SK-N-SH (cell line): ENCODE measurements around the gene GOLM1.

Source experiments
- EZH2phosphoT487 ChIP-seq: fragments of 200-600 bp; sonication (generic); IDR thresholded peaks from 2 replicates; pipeline ENCODE4 v1.6.1; 2017; ENCODE audit warnings: low read depth, mixed run types, mild to moderate bottlenecking, antibody characterized with exemption, moderate library complexity, borderline replicate concordance
- MEF2A ChIP-seq: IDR thresholded peaks from 2 replicates; pipeline ENCODE4 v1.4.0; 2012; ENCODE audit warnings: low read depth, borderline replicate concordance
- NFIC ChIP-seq: IDR thresholded peaks from 2 replicates; pipeline ENCODE4 v1.4.0; 2012; ENCODE audit warnings: borderline replicate concordance
- POLR2AphosphoS5 ChIP-seq: IDR thresholded peaks from 2 replicates; pipeline ENCODE4 v1.6.1; 2012; ENCODE audit warnings: low read depth, low read length
- RCOR1 ChIP-seq: fragments of 150-350 bp; IDR thresholded peaks from 2 replicates; pipeline ENCODE4 v1.6.1; 2017; ENCODE audit warnings: antibody characterized with exemption, low read length
- TF ChIP-seq, protein P1 (sequence below): fragments of 150-350 bp; IDR thresholded peaks from 2 replicates; pipeline ENCODE4 v1.6.1; 2017; ENCODE audit warnings: antibody characterized with exemption, low read length, low read depth, borderline replicate concordance
- TF ChIP-seq, protein P2 (sequence below): fragments of 200-600 bp; sonication (generic); IDR thresholded peaks from 2 replicates; pipeline ENCODE4 v1.6.1; 2017; ENCODE audit warnings: antibody characterized with exemption, mild to moderate bottlenecking, moderate library complexity
- TF ChIP-seq, protein P3 (sequence below): IDR thresholded peaks from 2 replicates; pipeline ENCODE4 v1.6.1; 2012; ENCODE audit warnings: mild to moderate bottlenecking, low read depth, low read length, moderate library complexity
- TF ChIP-seq, protein P4 (sequence below): fragments of 150-350 bp; IDR thresholded peaks from 2 replicates; pipeline ENCODE4 v1.6.1; 2016; ENCODE audit warnings: mild to moderate bottlenecking, low read depth, low read length

DNA sequence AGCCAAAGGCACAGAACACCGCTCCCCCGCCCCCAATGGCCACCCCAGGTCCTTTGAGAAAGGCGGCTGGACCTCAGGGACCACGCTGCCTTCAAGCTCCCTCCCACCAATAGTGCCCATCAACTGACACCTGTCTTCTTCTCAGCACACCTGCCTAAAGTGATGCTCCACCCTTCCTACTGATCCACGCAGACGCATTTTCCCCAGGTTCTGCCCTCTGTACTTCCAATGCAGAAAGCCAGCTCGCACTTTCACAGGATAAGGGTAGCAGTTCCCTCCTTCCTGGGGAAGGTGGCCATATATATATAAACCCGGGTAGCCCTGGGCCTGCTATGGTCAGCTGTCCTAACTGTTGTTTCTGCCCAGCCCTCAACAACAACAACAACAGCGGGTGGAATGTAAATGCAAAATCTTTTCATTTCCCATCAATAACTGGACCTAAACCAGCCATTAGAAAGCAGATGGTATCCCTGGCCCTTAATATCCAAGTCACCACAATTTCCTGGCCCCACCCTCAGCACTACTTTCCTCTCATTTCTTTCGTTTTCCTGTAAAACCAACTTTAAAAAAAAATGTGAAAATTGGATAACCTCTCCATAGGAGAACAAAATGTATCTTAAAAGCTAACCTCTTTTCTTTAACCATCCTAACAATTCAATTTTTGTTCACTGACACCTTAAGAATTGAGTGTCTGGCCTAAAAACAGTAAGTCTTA is 1.7 kb downstream of the GOLM1 start:
- TF ChIP-seq, protein P1, sequence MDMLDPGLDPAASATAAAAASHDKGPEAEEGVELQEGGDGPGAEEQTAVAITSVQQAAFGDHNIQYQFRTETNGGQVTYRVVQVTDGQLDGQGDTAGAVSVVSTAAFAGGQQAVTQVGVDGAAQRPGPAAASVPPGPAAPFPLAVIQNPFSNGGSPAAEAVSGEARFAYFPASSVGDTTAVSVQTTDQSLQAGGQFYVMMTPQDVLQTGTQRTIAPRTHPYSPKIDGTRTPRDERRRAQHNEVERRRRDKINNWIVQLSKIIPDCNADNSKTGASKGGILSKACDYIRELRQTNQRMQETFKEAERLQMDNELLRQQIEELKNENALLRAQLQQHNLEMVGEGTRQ: no peak
- TF ChIP-seq RCOR1: no peak
- TF ChIP-seq NFIC: no peak
- no peak for TF ChIP-seq EZH2phosphoT487
- TF ChIP-seq MEF2A: no peak
- TF ChIP-seq, protein P2, sequence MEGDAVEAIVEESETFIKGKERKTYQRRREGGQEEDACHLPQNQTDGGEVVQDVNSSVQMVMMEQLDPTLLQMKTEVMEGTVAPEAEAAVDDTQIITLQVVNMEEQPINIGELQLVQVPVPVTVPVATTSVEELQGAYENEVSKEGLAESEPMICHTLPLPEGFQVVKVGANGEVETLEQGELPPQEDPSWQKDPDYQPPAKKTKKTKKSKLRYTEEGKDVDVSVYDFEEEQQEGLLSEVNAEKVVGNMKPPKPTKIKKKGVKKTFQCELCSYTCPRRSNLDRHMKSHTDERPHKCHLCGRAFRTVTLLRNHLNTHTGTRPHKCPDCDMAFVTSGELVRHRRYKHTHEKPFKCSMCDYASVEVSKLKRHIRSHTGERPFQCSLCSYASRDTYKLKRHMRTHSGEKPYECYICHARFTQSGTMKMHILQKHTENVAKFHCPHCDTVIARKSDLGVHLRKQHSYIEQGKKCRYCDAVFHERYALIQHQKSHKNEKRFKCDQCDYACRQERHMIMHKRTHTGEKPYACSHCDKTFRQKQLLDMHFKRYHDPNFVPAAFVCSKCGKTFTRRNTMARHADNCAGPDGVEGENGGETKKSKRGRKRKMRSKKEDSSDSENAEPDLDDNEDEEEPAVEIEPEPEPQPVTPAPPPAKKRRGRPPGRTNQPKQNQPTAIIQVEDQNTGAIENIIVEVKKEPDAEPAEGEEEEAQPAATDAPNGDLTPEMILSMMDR: no peak
- TF ChIP-seq POLR2AphosphoS5: no peak
- TF ChIP-seq, protein P3, sequence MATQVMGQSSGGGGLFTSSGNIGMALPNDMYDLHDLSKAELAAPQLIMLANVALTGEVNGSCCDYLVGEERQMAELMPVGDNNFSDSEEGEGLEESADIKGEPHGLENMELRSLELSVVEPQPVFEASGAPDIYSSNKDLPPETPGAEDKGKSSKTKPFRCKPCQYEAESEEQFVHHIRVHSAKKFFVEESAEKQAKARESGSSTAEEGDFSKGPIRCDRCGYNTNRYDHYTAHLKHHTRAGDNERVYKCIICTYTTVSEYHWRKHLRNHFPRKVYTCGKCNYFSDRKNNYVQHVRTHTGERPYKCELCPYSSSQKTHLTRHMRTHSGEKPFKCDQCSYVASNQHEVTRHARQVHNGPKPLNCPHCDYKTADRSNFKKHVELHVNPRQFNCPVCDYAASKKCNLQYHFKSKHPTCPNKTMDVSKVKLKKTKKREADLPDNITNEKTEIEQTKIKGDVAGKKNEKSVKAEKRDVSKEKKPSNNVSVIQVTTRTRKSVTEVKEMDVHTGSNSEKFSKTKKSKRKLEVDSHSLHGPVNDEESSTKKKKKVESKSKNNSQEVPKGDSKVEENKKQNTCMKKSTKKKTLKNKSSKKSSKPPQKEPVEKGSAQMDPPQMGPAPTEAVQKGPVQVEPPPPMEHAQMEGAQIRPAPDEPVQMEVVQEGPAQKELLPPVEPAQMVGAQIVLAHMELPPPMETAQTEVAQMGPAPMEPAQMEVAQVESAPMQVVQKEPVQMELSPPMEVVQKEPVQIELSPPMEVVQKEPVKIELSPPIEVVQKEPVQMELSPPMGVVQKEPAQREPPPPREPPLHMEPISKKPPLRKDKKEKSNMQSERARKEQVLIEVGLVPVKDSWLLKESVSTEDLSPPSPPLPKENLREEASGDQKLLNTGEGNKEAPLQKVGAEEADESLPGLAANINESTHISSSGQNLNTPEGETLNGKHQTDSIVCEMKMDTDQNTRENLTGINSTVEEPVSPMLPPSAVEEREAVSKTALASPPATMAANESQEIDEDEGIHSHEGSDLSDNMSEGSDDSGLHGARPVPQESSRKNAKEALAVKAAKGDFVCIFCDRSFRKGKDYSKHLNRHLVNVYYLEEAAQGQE: no peak
- TF ChIP-seq, protein P4, sequence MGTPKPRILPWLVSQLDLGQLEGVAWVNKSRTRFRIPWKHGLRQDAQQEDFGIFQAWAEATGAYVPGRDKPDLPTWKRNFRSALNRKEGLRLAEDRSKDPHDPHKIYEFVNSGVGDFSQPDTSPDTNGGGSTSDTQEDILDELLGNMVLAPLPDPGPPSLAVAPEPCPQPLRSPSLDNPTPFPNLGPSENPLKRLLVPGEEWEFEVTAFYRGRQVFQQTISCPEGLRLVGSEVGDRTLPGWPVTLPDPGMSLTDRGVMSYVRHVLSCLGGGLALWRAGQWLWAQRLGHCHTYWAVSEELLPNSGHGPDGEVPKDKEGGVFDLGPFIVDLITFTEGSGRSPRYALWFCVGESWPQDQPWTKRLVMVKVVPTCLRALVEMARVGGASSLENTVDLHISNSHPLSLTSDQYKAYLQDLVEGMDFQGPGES: no peak
